ENCODE measurements around the gene CEACAM4.
A peak's percentile ranks its signal among the peaks of the same experiment; 100 is the strongest.
"Not testable (repeated sequence)": the region's sequence is repeated elsewhere in the genome, so short reads cannot be mapped to it uniquely, and the experiment has no call there.

Gene CEACAM4

GRCh38 chr19:41626877-41627276 lies at the start of gene CEACAM4:
CEACAM4 (minus strand) TSS chr19:41627074; CDS start chr19:41626963, 111 bp downstream.
- peak; percentile 48 for DNase-seq
- in situ Hi-C loops (cut with MboI; ENCODE audit: low pct_unique_long_range_greater_than_20kb, low sequenced_read_pairs): no loop called here

- DNase-seq: no peak
- in situ Hi-C loops (cut with MboI; ENCODE audit: low pct_unique_long_range_greater_than_20kb, low sequenced_read_pairs): no loop called here
Measured at GRCh38 chr19:41671486-41671885, 44.6 kb upstream of the CEACAM4 start.

GRCh38 chr19:41670755-41671154 lies 43.9 kb upstream of the CEACAM4 start:
- in situ Hi-C loops (cut with MboI; ENCODE audit: low pct_unique_long_range_greater_than_20kb, low sequenced_read_pairs): no loop called here
- DNase-seq: no peak

- DNase-seq: no peak
- in situ Hi-C loops (cut with MboI; ENCODE audit: low pct_unique_long_range_greater_than_20kb, low sequenced_read_pairs): no loop called here
Measured at GRCh38 chr19:41668315-41668714, 41.4 kb upstream of the CEACAM4 start.

GRCh38 chr19:41666075-41666474 lies 39.2 kb upstream of the CEACAM4 start:
- in situ Hi-C loops (cut with MboI; ENCODE audit: low pct_unique_long_range_greater_than_20kb, low sequenced_read_pairs): no loop called here
- no peak for DNase-seq

- no peak for DNase-seq
- in situ Hi-C loops (cut with MboI; ENCODE audit: low pct_unique_long_range_greater_than_20kb, low sequenced_read_pairs): no loop called here
Measured at GRCh38 chr19:41657157-41657556, 30.3 kb upstream of the CEACAM4 start.

GRCh38 chr19:41656756-41657155 lies 29.9 kb upstream of the CEACAM4 start:
- DNase-seq; in situ Hi-C loops (cut with MboI; ENCODE audit: low pct_unique_long_range_greater_than_20kb, low sequenced_read_pairs): not testable (repeated sequence)

GRCh38 chr19:41652250-41652649 lies 25.4 kb upstream of the CEACAM4 start:
- DNase-seq: no peak
- in situ Hi-C loops (cut with MboI; ENCODE audit: low pct_unique_long_range_greater_than_20kb, low sequenced_read_pairs): no loop called here

- DNase-seq: no peak
- in situ Hi-C loops (cut with MboI; ENCODE audit: low pct_unique_long_range_greater_than_20kb, low sequenced_read_pairs): no loop called here
Measured at GRCh38 chr19:41649827-41650226, 23.0 kb upstream of the CEACAM4 start.

- DNase-seq: no peak
- in situ Hi-C loops (cut with MboI; ENCODE audit: low pct_unique_long_range_greater_than_20kb, low sequenced_read_pairs): no loop called here
Measured at GRCh38 chr19:41646589-41647204, 19.8 kb upstream of the CEACAM4 start.

GRCh38 chr19:41641879-41642485 lies 15.1 kb upstream of the CEACAM4 start:
- peak; percentile 56 for DNase-seq
- in situ Hi-C loops (cut with MboI; ENCODE audit: low pct_unique_long_range_greater_than_20kb, low sequenced_read_pairs): no loop called here

GRCh38 chr19:41638641-41639081 lies 11.8 kb upstream of the CEACAM4 start:
- DNase-seq: no peak
- in situ Hi-C loops (cut with MboI; ENCODE audit: low pct_unique_long_range_greater_than_20kb, low sequenced_read_pairs): no loop called here

- in situ Hi-C loops (cut with MboI; ENCODE audit: low pct_unique_long_range_greater_than_20kb, low sequenced_read_pairs): no loop called here
- peak; percentile 68 for DNase-seq
Measured at GRCh38 chr19:41637484-41637883, 10.6 kb upstream of the CEACAM4 start.

GRCh38 chr19:41627966-41628675 lies 1.2 kb upstream of the CEACAM4 start:
- no peak for DNase-seq
- in situ Hi-C loops (cut with MboI; ENCODE audit: low pct_unique_long_range_greater_than_20kb, low sequenced_read_pairs): no loop called here

GRCh38 chr19:41626278-41626677 lies 596 bp downstream of the CEACAM4 start:
- in situ Hi-C loops (cut with MboI; ENCODE audit: low pct_unique_long_range_greater_than_20kb, low sequenced_read_pairs): no loop called here
- DNase-seq: no peak

- in situ Hi-C loops (cut with MboI; ENCODE audit: low pct_unique_long_range_greater_than_20kb, low sequenced_read_pairs): no loop called here
Measured at GRCh38 chr19:41624937-41625336, 1.9 kb downstream of the CEACAM4 start.

GRCh38 chr19:41624515-41624914 lies 2.4 kb downstream of the CEACAM4 start:
- in situ Hi-C loops (cut with MboI; ENCODE audit: low pct_unique_long_range_greater_than_20kb, low sequenced_read_pairs): no loop called here
- no peak for DNase-seq

More at GRCh38 chr19:41624937-41625336, 1.9 kb downstream of the CEACAM4 start:
- no peak for DNase-seq

- in situ Hi-C loops (cut with MboI; ENCODE audit: low pct_unique_long_range_greater_than_20kb, low sequenced_read_pairs): no loop called here
- no peak for DNase-seq
Measured at GRCh38 chr19:41623360-41623759, 3.5 kb downstream of the CEACAM4 start.

- peak; percentile 32 for DNase-seq
- in situ Hi-C loops (cut with MboI; ENCODE audit: low pct_unique_long_range_greater_than_20kb, low sequenced_read_pairs): no loop called here
Measured at GRCh38 chr19:41621654-41622053, 5.2 kb downstream of the CEACAM4 start.

GRCh38 chr19:41621226-41621625 lies 5.6 kb downstream of the CEACAM4 start:
- DNase-seq: no peak
- in situ Hi-C loops (cut with MboI; ENCODE audit: low pct_unique_long_range_greater_than_20kb, low sequenced_read_pairs): no loop called here
